Immature natural killer cell (primary cell): ENCODE results near the gene EPYC. TPM values are rescaled to one million over a fixed set of nuclear protein-coding genes. Genes with fewer than 3 reads are reported as not detected.

Experiments
- DNase-seq, 3 donors: peaks; one replicate each; pipeline ENCODE4 v3.0.0; 2022; ENCODE audit warnings: mixed read lengths in 1 of 3
- H3K27ac Mint-ChIP-seq, 6 donors: one replicate each; pipeline ENCODE4 v1.8.0; 2020; ENCODE audit warnings: mixed read lengths in 6 of 6, mild to moderate bottlenecking in 5 of 6, inconsistent platforms in 4 of 6, moderate library complexity in 3 of 6
- H3K27me3 Mint-ChIP-seq, 3 donors: one replicate each; pipeline ENCODE4 v1.8.0; 2020 to 2021; ENCODE audit warnings: low read depth in 3 of 3, mild to moderate bottlenecking in 3 of 3, mixed read lengths in 3 of 3, moderate library complexity in 3 of 3, inconsistent platforms in 1 of 3
- H3K36me3 Mint-ChIP-seq, 3 donors: one replicate each; pipeline ENCODE4 v1.8.0; 2020; ENCODE audit warnings: mixed read lengths in 3 of 3, inconsistent platforms in 2 of 3, mild to moderate bottlenecking in 2 of 3
- H3K4me1 Mint-ChIP-seq, 2 donors: one replicate each; pipeline ENCODE4 v1.8.0; 2020; ENCODE audit warnings: inconsistent platforms in 2 of 2, mild to moderate bottlenecking in 2 of 2, mixed read lengths in 2 of 2, moderate library complexity in 1 of 2
- H3K4me3 Mint-ChIP-seq, 5 donors: one replicate each; pipeline ENCODE4 v1.8.0; 2020; ENCODE audit warnings: mild to moderate bottlenecking in 5 of 5, mixed read lengths in 5 of 5, inconsistent platforms in 3 of 5, moderate library complexity in 3 of 5
- H3K9me3 Mint-ChIP-seq, 6 donors: one replicate each; pipeline ENCODE4 v1.8.0; 2020; ENCODE audit warnings: mild to moderate bottlenecking in 6 of 6, mixed read lengths in 6 of 6, inconsistent platforms in 4 of 6, moderate library complexity in 3 of 6
- polyA plus RNA-seq, 3 donors: library from polyadenylated mRNA; unstranded; fragments of 300-500 nt; fragmentation: Illumina TruSeq; gene quantifications; one replicate each; pipeline ENCODE4 v1.2.3, GENCODE V29; 2021

Gene EPYC
- polyA plus RNA-seq, 3 donors from 2014 or later = not detected

DNA sequence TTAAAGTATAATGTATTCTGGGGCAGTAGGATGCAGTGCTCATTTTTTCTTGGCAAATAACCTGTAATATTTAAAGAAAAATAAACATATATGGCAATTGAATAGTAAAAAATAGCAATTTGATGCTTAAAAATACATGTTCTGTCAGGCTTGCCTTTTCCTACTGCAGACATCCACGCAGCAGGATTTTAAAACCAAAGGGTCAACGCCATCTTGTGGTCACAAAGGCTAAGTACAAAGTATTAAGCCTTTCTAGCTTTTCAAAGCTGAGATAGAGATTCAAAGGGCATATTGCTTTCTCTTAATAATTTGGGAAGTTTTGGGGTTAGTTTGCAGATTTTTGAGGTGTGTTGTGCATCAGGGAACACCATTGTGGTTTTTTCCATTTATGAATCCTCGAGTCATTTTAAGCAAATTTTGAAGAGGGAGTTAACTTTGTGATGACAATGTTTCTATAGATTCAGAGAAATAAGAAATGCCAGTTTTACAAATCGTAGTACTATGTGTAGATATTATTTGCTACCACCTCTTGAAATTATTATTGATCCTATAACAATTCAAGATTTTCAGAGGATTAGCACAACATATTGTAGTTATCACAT is 45.1 kb downstream of the EPYC start:
- Mint-ChIP-seq H3K4me1 (no peaks in the 10 kb centered on the region), H3K4me3 (no peak overlapping the region), H3K27me3 (peaks cover 0 to 3% (median 1%) of the 10 kb centered on the region in 3 donors), H3K36me3 (no peaks in the 10 kb centered on the region), H3K27ac (no peak overlapping the region), H3K9me3 (no peaks in the 10 kb centered on the region)
- peak in 2 of 3 donors; percentile 19 to 23 for DNase-seq

DNA sequence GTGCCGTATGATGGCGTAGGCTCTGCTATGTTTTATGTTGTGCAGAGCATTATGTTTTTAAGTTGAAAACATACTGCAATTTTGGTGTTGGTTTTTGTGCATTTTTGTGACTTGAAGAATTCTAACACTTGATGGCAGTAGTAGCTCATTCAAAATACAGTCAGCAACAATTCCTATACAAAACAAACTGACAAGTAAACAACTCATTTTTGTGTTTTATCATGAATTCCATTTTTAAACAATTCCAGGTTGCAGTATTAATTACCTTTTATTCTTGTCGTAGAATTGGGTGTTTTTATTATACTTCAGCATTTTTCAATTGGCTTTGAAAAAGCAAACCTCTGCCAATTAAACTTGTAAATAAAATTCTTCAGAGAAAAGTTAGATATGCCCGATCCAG is 45.7 kb downstream of the EPYC start:
- Mint-ChIP-seq H3K36me3 (no peaks in the 10 kb centered on the region), H3K4me3 (no peak overlapping the region), H3K27ac (no peak overlapping the region), H3K27me3 (peaks cover 0 to 1% (median 0%) of the 10 kb centered on the region in 3 donors), H3K9me3 (no peaks in the 10 kb centered on the region), H3K4me1 (no peaks in the 10 kb centered on the region)
- no peak for DNase-seq

- H3K27me3 Mint-ChIP-seq = peaks cover 0 to 4% (median 1%) of the 10 kb centered on the region in 3 donors
- no peak overlapping the region for H3K4me3 Mint-ChIP-seq
- H3K36me3 Mint-ChIP-seq = no peaks in the 10 kb centered on the region
- no peak for DNase-seq
- no peaks in the 10 kb centered on the region for H3K4me1 Mint-ChIP-seq
- no peaks in the 10 kb centered on the region for H3K9me3 Mint-ChIP-seq
- no peak overlapping the region for H3K27ac Mint-ChIP-seq
Observed at GRCh38 chr12:90958347-90958746, 46.4 kb downstream of the EPYC start.

DNA sequence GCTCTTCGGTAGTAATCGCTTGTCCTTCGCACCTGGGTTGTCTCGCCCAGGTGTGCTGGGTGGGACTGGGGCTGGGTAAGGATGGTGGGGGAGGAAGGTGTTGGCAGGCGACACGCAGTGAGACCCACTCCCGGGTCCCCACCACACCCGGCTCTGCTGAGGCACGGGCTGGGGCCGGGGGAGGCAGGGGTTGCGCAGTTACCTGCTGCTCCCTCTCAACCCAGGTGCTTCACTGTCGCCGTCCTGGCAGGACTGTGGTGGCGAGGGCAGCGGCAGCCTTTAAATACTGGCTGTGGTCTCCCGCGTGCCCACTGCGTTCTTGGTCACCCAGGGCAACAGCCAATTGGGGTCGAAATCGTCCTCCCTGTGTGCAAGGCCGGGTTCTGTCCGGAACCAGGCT is 49.9 kb downstream of the EPYC start, which contains the start of gene CCER1:
Gene CCER1, minus strand, starts transcription at position 256 of the 400 bp plus-strand sequence. CDS start 434 bp downstream, outside the sequence.
- H3K36me3 Mint-ChIP-seq = no peaks in the 10 kb centered on the region
- H3K4me3 Mint-ChIP-seq = no peak within 1 kb of the TSS
- H3K27me3 Mint-ChIP-seq = peaks cover 0 to 4% (median 2%) of the 10 kb centered on the region in 3 donors
- H3K27ac Mint-ChIP-seq = no peak within 1 kb of the TSS
- H3K4me1 Mint-ChIP-seq = no peaks in the 10 kb centered on the region
- DNase-seq = no peak
- no peaks in the 10 kb centered on the region for H3K9me3 Mint-ChIP-seq

- Mint-ChIP-seq H3K36me3 (no peaks in the 10 kb centered on the region), H3K4me3 (no peak overlapping the region), H3K9me3 (no peaks in the 10 kb centered on the region), H3K27me3 (peaks cover 0 to 4% (median 2%) of the 10 kb centered on the region in 3 donors), H3K27ac (no peak overlapping the region), H3K4me1 (no peaks in the 10 kb centered on the region)
- no peak for DNase-seq
Observed at GRCh38 chr12:90954428-90954827, 50.3 kb downstream of the EPYC start.

DNA sequence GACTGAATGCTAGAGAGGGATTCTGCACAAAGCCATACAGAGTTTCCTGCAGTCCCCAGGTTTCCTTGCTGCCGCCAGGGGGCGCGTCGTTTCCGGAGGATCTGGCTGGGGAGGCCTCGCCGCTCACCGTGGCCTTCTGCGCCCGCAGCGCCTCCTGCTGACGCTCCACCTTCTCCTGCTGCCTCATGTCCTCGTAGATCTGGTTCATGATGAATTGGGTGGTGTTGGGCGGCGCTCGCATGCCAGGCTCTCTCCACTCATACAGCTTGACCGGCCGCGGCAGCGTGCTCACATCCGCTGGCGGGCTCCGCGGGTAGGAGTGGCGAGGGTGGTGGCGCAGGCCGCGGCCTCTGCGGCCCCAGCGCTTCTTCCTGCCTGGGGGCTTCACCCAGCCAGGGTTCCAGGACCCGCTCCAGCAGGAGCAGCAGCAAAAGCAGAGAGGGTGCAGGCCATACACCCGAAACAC is 50.8 kb downstream of the EPYC start:
- no peaks in the 10 kb centered on the region for H3K36me3 Mint-ChIP-seq
- no peaks in the 10 kb centered on the region for H3K4me1 Mint-ChIP-seq
- no peaks in the 10 kb centered on the region for H3K9me3 Mint-ChIP-seq
- H3K27ac Mint-ChIP-seq = no peak overlapping the region
- H3K4me3 Mint-ChIP-seq = no peak overlapping the region
- H3K27me3 Mint-ChIP-seq = peaks cover 0 to 4% (median 2%) of the 10 kb centered on the region in 3 donors
- no peak for DNase-seq

GRCh38 chr12:90951432-90952105 is 53.2 kb downstream of the EPYC start:
- no peak overlapping the region for H3K27ac Mint-ChIP-seq
- H3K36me3 Mint-ChIP-seq = no peaks in the 10 kb centered on the region
- peaks cover 0 to 4% (median 2%) of the 10 kb centered on the region in 3 donors for H3K27me3 Mint-ChIP-seq
- no peak for DNase-seq
- H3K9me3 Mint-ChIP-seq = no peaks in the 10 kb centered on the region
- H3K4me1 Mint-ChIP-seq = no peaks in the 10 kb centered on the region
- H3K4me3 Mint-ChIP-seq = no peak overlapping the region

GRCh38 chr12:90947869-90948268 is 56.9 kb downstream of the EPYC start:
- H3K9me3 Mint-ChIP-seq = no peaks in the 10 kb centered on the region
- peaks cover 0 to 1% (median 0%) of the 10 kb centered on the region in 3 donors for H3K27me3 Mint-ChIP-seq
- no peak overlapping the region for H3K27ac Mint-ChIP-seq
- H3K36me3 Mint-ChIP-seq = no peaks in the 10 kb centered on the region
- no peak overlapping the region for H3K4me3 Mint-ChIP-seq
- no peak for DNase-seq
- H3K4me1 Mint-ChIP-seq = no peaks in the 10 kb centered on the region

DNA sequence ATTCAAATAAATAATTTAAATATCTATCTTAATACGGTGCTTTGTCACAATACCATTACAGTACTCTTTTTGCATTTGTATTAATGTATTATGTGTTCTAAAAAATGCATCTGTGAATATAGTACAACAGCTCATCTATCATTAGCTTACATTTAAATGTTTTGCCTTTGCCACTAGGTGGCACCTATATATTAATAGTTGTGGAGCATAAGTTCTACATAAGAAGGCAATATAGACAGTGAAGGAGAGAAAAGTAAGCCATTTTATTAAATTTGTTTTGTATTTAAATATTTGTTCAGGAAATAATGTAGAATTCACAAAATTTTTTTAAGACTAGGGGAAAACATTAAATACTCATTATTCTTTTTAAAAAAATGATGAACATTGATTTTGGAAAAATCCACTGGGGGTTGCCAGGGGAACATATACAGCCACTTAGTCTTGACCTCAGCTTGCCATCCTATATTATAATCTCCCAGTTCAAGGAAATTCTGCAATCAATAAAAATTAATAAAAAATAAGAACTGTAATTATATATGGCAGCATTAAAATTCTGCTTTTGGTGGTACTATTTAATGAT is 59.6 kb downstream of the EPYC start:
- Mint-ChIP-seq H3K27me3 (no peaks in the 10 kb centered on the region), H3K4me1 (no peaks in the 10 kb centered on the region), H3K27ac (no peak overlapping the region), H3K36me3 (no peaks in the 10 kb centered on the region), H3K4me3 (no peak overlapping the region), H3K9me3 (no peaks in the 10 kb centered on the region)
- DNase-seq = peak in 1 of 3 donors; percentile 3

DNA sequence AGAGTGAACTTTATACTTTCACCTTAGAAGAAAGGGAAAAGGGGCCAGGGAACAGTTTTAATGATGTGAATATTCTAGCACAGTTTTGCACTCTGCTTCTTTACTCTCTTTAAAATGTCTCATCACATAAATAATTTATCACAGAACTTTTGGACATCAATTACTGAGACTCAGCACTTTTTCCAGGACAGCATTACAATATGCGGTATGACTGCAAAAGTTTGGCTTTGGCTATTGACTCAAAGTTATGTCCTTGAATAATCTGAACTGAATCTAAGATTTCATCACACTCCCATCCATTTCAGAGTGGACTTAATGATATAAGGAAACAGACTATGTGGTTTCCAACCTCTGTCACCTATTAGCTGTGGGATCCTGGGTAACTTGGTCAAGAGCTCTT is 61.5 kb downstream of the EPYC start:
- Mint-ChIP-seq H3K9me3 (no peaks in the 10 kb centered on the region), H3K4me1 (no peaks in the 10 kb centered on the region), H3K36me3 (no peaks in the 10 kb centered on the region), H3K27ac (no peak overlapping the region), H3K4me3 (no peak overlapping the region), H3K27me3 (peaks cover 0 to 2% (median 0%) of the 10 kb centered on the region in 3 donors)
- no peak for DNase-seq

GRCh38 chr12:90940872-90941499 is 63.8 kb downstream of the EPYC start:
- Mint-ChIP-seq H3K4me1 (no peaks in the 10 kb centered on the region), H3K36me3 (no peaks in the 10 kb centered on the region), H3K27ac (no peak overlapping the region)

DNA sequence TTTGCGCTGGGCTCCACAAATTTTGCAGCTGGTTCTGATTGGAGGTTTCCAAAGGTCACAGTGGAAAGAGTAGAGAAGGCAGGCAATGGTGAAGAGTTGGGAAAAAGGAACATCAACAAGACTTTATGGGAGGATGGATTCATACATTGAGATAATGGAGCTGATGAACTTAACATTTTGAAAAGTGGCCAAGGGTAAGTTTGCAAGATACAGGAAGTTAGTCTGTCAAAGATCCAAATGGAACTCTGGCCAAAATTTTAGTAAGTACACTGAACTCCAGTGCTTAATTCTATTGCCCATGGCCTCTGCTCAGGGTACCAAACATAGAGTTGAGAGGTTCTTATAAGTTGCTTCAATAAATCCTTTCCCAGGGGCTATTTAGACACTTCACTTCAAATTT is 65.4 kb downstream of the EPYC start:
- Mint-ChIP-seq H3K4me1 (no peaks in the 10 kb centered on the region), H3K27ac (no peak overlapping the region), H3K27me3 (peaks cover 2 to 4% (median 2%) of the 10 kb centered on the region in 3 donors), H3K9me3 (no peaks in the 10 kb centered on the region), H3K4me3 (no peak overlapping the region), H3K36me3 (no peaks in the 10 kb centered on the region)
- no peak for DNase-seq

More at GRCh38 chr12:90940872-90941499, 63.8 kb downstream of the EPYC start:
- Mint-ChIP-seq H3K4me3 (no peak overlapping the region), H3K27me3 (peaks cover 2 to 4% (median 2%) of the 10 kb centered on the region in 3 donors), H3K9me3 (no peaks in the 10 kb centered on the region)
- DNase-seq = no peak

DNA sequence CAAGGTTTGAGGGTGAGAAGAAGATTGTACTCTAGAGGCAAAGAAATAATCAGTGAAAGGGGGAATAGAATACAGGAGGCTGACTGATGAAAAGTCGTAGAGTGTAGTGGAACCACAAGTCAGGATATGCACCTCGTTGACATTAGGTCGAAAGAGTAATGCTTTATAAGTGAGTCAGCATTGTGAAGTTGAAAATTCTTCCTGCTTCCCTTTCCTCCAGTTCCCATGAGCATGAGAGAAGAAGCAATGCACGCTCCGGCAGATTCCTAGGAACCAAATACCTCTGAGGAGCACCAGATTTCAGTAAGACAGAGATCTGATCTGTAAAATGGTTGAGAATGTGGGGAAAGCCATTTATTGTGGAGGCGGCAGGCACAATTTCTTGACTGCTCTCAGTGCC is 66.3 kb downstream of the EPYC start:
- no peak for DNase-seq
- H3K27ac Mint-ChIP-seq = no peak overlapping the region
- no peaks in the 10 kb centered on the region for H3K4me1 Mint-ChIP-seq
- no peaks in the 10 kb centered on the region for H3K36me3 Mint-ChIP-seq
- H3K27me3 Mint-ChIP-seq = peaks cover 2 to 4% (median 3%) of the 10 kb centered on the region in 3 donors
- no peak overlapping the region for H3K4me3 Mint-ChIP-seq
- H3K9me3 Mint-ChIP-seq = peaks cover 0 to 6% (median under 1%) of the 10 kb centered on the region in 6 donors

GRCh38 chr12:90937651-90938050 is 67.1 kb downstream of the EPYC start:
- H3K4me1 Mint-ChIP-seq = no peaks in the 10 kb centered on the region
- H3K4me3 Mint-ChIP-seq = no peak overlapping the region

More at GRCh38 chr12:90937651-90938050, 67.1 kb downstream of the EPYC start:
- no peak for DNase-seq
- peaks cover 2 to 4% (median 3%) of the 10 kb centered on the region in 3 donors for H3K27me3 Mint-ChIP-seq
- peaks cover 0 to 7% (median under 1%) of the 10 kb centered on the region in 6 donors for H3K9me3 Mint-ChIP-seq
- H3K36me3 Mint-ChIP-seq = no peaks in the 10 kb centered on the region
- H3K27ac Mint-ChIP-seq = no peak overlapping the region
